Heart left ventricle (tissue), 13 donors: Measurements from ENCODE around the gene ANKRD63.

Experiments
- CTCF ChIP-seq, 12 donors: fragments of 200-600 bp; sonication (generic) in 4 of 12; IDR thresholded peaks; one replicate each; pipeline versions ENCODE4 v1.5.0 to v1.8.0; 2018 to 2022; ENCODE audit warnings: antibody characterized with exemption in 12 of 12, mild to moderate bottlenecking in 5 of 12
- POLR2A ChIP-seq, 2 donors: fragments of 450-650 bp; IDR thresholded peaks; one replicate each; pipeline ENCODE4 v1.6.1; 2017; ENCODE audit warnings: antibody characterized with exemption in 2 of 2, mild to moderate bottlenecking in 2 of 2, moderate library complexity in 2 of 2
- donor health status: ischemic (EF 13 %, LVEDD 7.1; RV severe dilation, severe dysfunction).
- donor health status: DM: no; HTN: yes; CAD: no.
- donor health status: DM: no; HTN: no; CAD: no.
- donor health status: ischemic (EF 25% LVEDD 6.9; RV normal size, moderate dysfunction).
- donor health status: ischemic (EF 25% LVEDD 5.7; RV mildly dilated, moderate dysfunction).
- donor health status: ischemic (EF 35%, LVEDD 5.7; RV mildly dilated, moderate dysfunction).
- donor health status: nonischemic (EF 11% LVEDD 7.7; RV severe dilation, severe dysfunction).
- donor health status: DM: yes; HTN: yes; CAD: no.
- donor health status: PGD.
- donor health status: ischemic (EF 29% LVEDD 5.4; RV normal size, mild dysfunction).
- donor health status: nonischemic (EF 23%, LVEDD 6.1; RV moderate dilation, normal function).

- TF ChIP-seq CTCF (IDR thresholded peaks at IDR 0.05) = no peak
- no peak for TF ChIP-seq POLR2A (IDR thresholded peaks at IDR 0.05)
These were observed 13.2 kb upstream of the ANKRD63 start for GRCh38 chr15:40295877-40296560.
